ENCODE data around the gene CTNNAL1.
A peak's percentile ranks its signal among the peaks of the same experiment; 100 is the strongest.
"Not testable (repeated sequence)": the region's sequence is repeated elsewhere in the genome, so short reads cannot be mapped to it uniquely, and the experiment has no call there.

Gene CTNNAL1

GRCh38 chr9:108933718-108934322 is 79.5 kb downstream of the CTNNAL1 start, which contains the start of gene ELP1:
ELP1 (minus strand) TSS chr9:108934124; CDS start chr9:108931146, 2,978 bp downstream.
- DNase-seq (ENCODE audit: low read depth in 1 of 2, low spot score in 1 of 2) = peak; percentile 83 to 85

DNA sequence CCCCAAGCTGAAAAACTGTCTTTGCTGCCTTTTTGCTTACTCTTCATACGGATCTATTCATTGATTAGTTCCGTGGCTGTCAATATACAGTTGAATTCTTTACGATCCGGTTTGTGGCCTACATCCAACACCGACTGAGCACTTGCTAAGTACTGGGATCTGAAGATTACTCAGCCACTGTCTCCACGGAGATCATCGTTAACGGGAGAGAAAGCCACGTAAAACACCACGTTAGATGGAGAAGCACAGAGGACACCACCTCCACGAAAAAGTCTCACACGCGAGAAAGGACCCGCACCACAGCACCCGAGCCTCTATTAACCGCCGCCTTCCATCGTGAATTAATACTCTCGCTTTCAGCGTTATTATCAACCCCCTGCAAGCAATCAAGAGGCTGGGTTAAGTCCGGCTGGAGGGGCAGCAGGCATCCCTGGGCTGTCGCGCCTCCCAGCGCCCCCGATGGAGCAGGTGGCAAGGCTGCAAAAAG is 80.0 kb downstream of the CTNNAL1 start:
- no peak for DNase-seq (ENCODE audit: low read depth in 1 of 2, low spot score in 1 of 2)

DNA sequence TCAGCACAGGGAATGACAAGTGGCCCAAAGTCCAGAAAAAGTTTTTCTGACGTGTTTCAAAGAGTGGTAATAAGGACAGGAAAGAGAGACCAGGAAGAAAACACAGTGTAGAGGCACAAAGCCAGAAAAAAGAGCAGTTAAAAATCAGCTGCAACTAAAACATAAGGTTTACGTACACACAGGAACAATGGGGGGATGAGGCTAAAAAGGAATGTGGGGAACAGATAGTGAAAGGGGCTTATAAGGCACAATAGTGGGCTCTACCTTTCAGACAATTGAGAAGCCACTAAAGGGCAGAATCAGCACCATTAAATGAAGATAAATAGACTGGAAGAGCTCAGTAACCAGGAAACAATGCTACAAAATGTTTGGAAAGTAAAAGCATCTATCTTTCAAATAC is 84.9 kb downstream of the CTNNAL1 start:
- no peak for DNase-seq (ENCODE audit: low read depth in 1 of 2, low spot score in 1 of 2)

DNA sequence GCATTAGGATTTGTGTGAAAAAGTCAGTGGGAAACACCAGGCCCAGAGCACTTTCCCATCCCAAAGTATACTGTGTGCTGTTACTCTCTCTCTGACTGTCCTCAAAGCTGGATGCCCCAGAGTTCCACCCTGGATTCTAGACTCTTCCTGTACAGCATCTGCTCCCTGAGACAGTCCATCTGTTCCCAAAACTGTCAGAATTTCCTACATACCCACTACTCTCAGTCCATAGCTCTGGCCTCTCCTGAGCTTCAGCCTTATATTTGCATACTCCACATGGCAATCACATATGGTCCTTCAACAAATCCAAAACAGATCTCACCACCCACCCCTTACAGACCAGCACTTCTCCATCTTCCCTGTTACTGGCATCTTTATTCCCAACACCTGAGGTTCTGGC is 88.8 kb downstream of the CTNNAL1 start:
- no peak for DNase-seq (ENCODE audit: low read depth in 1 of 2, low spot score in 1 of 2)

DNA sequence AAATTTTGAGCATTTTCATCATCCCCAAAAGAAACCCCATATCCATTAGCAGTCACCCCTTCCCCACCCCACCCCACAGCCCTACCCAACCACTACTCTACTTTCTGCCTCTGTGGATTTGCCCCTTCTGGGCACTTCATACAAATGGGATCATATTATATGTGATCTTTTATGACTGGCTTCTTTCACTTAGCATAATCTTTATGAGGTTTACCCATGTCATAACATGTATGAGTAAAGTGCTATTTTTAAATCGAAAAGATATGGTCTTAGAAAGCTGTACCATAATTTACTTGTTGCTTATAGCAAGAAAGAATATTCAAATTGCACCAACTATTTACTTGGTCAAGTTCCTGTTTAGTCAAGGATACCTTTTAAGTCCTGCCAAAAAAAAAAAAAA is 92.1 kb downstream of the CTNNAL1 start:
- no peak for DNase-seq (ENCODE audit: low read depth in 1 of 2, low spot score in 1 of 2)

DNA sequence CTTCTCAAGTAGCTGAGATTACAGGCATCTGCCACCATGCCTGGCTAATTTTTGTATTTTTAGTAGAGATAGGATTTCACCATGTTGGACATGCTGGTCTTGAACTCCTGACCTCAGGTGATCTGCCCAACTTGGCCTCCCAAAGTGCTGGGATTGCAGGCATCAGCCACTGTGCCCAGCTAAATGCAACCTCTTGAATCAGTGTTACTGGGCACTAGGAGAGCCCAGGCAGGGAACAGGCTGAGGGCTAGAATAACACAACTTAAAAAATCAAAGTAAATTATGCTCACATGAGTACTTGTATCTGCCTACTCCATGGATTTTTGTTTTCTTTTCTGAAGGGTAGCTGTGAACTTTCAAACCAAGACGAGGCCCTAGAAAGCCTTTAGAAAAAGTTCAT is 92.9 kb downstream of the CTNNAL1 start:
- not testable (repeated sequence) for DNase-seq (ENCODE audit: low read depth in 1 of 2, low spot score in 1 of 2)

GRCh38 chr9:108919517-108919916 is 93.8 kb downstream of the CTNNAL1 start:
- DNase-seq (ENCODE audit: low read depth in 1 of 2, low spot score in 1 of 2) = no peak

DNA sequence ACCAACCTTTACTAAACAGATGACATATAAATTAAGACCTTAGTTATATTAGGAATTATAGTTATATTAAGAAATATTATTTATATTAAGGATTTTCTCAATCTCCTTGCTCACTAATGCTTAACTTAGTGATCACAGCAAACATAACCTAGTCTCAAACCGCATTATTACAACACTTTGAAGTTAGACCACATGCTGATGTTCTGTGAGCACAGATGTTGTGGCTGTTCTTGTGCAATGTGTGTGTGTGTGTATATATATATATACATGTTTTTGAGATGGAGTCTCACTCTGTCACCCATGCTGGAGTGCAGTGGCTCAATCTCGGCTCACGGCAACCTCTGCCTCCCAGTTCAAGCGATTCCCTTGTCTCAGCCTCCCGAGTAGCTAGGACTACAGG is 99.9 kb downstream of the CTNNAL1 start:
- no peak for DNase-seq (ENCODE audit: low read depth in 1 of 2, low spot score in 1 of 2)

DNA sequence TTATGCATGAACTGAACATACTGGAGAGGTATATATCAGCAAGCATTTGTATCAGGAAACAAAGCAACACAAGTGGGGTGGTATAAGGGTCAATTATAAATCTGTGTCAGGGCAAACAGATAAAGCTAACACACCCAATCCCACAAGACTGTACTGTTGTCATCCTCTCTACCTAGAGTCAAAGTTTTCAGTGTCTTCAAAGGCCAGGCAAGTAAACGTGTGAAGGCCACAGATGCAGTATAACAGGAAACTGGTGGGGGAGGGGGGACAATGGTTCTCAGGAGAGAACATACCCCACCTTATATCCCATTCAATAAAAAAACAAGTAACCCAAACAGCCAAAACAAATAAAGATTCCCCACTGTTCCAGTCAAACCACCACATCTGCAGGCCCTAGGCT is 101.5 kb downstream of the CTNNAL1 start:
- DNase-seq (ENCODE audit: low read depth in 1 of 2, low spot score in 1 of 2) = no peak

- no peak for DNase-seq (ENCODE audit: low read depth in 1 of 2, low spot score in 1 of 2)
These were observed 102.4 kb downstream of the CTNNAL1 start for GRCh38 chr9:108910914-108911313.

DNA sequence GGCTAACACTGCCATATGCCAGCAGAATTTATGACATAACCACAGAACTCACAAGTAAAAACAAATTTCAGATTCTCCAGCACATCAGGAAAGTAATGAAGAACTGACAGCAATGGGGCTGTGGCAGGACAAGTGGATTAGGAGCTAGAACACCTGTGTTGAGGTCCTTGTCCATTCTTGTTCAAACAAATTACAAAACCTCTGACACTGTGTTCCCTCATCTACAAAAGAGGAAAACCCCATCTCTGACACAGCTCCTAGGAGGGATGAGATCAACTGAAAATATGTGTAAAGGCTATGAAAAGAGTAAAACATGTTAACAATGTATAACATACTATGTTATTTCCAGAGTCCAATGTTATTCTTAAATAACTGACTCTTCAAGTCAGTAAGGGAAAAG is 102.9 kb downstream of the CTNNAL1 start:
- no peak for DNase-seq (ENCODE audit: low read depth in 1 of 2, low spot score in 1 of 2)

DNA sequence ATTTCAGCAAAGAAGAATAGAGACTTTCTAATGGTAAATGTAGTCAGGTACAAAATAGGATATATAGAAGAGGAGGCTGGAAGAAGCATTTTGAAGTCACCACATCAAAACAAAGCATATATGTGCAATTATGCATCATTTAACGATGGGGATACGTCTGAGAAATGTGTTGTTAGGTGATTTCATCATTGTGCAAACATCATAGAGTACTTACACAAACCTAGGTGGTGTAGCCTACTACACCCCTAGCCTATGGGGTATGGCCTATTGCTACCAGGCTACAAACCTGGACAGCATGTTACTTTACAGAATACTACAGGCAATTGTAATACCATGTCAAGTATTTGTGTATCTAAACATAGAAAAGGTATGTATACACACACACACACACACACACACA is 107.8 kb downstream of the CTNNAL1 start:
- DNase-seq (ENCODE audit: low read depth in 1 of 2, low spot score in 1 of 2) = no peak

GRCh38 chr9:108904161-108904560 is 109.1 kb downstream of the CTNNAL1 start:
- no peak for DNase-seq (ENCODE audit: low read depth in 1 of 2, low spot score in 1 of 2)

GRCh38 chr9:108903420-108904103 is 109.7 kb downstream of the CTNNAL1 start:
- no peak for DNase-seq (ENCODE audit: low read depth in 1 of 2, low spot score in 1 of 2)

DNA sequence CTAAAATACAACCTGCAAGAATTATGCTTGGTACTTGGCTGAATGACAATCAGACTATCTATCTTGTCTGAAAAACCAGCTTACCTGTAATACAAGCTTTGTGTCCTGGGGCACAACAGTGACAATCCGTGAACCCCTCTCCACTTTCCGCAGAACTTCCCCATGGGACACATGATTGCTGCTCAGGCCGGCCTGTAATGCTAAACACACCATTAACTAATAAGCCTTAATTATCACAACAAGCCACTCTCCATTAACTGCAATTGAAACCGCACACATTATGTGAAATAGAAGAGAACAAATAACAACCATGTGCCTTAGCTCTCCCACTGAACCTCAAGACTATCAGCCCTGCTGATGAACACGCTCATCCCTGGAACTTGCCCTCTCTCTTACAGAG is 113.1 kb downstream of the CTNNAL1 start:
- DNase-seq (ENCODE audit: low read depth in 1 of 2, low spot score in 1 of 2) = no peak

DNA sequence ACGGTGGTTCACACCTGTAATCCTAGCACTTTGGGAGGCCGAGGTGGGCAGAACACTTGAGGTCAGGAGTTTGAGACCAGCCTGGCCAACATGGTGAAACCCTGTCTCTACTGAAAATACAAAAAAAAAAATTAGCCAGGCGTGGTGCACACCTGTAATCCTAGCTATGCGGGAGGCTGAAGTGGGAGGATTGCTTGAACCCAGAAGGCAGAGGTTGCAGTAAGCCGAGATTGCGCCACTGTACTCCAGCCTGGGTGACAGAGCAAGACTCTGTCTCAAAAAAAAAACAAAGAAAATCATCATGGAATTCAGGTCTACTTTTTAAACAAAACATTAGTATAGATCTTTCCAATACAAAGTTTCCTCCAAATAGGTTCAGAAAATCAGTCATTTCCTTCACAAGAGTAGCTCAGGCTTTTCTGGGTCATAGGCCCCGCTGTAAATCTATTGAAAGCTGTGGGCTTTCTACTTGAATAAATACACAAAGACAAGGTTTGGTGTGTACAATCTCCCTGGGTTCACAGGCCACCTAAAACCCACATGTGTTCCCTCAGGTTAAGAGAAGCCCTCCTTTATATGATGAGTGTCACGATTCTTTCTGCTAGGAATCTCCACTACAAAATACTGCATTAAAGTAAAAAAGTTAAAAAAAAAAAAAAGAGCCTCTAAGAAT is 114.1 kb downstream of the CTNNAL1 start:
- not testable (repeated sequence) for DNase-seq (ENCODE audit: low read depth in 1 of 2, low spot score in 1 of 2)

DNA sequence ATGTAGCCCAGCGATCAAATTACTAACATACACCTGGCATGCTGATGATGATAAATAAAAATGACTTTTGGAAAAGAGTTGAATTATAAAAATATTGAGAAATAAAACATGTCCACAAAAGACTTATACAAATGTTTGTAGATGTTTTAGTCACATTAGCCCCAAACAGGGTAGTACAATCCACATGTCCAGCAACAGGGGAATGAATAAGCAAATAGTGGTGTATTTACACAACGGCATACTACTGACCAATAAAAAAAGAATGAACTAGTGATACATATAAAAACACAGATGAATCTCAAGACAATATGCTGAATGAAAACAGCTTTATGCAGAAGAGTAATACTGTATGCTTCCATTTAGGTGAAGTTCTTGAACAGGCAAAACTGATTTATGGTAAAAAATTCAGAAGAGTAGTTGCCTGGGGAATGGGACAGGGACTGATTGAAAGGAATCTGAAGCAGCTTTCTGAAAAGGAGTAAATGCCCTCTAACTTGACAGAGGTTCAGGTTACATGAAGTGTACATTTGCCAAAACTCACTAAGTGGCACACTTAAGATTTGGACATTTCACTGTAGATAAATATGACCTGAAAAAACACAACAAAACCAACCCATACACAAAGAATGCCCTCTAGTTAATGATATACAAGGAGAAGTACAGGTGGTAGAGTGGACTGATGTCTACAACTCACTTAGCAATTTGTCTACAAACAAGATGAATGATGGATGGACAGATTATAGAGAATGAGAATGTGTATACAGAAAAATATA is 115.8 kb downstream of the CTNNAL1 start:
- DNase-seq (ENCODE audit: low read depth in 1 of 2, low spot score in 1 of 2) = no peak

- no peak for DNase-seq (ENCODE audit: low read depth in 1 of 2, low spot score in 1 of 2)
These were observed 118.9 kb downstream of the CTNNAL1 start for GRCh38 chr9:108894225-108894997.

All from activated T-helper 1 cell treated with anti-CD3 and anti-CD28 coated beads, Interleukin-2, amount 50 U/mL, for 16 hours (primary cell).